ENCODE results near the gene MPRIP. TPM values are rescaled to one million over a fixed set of nuclear protein-coding genes. Genes with fewer than 3 reads are reported as not detected.

Gene MPRIP
- total and polyA plus RNA-seq, 2 experiments from 2014 or later, result 91.7 to 202 TPM

DNA sequence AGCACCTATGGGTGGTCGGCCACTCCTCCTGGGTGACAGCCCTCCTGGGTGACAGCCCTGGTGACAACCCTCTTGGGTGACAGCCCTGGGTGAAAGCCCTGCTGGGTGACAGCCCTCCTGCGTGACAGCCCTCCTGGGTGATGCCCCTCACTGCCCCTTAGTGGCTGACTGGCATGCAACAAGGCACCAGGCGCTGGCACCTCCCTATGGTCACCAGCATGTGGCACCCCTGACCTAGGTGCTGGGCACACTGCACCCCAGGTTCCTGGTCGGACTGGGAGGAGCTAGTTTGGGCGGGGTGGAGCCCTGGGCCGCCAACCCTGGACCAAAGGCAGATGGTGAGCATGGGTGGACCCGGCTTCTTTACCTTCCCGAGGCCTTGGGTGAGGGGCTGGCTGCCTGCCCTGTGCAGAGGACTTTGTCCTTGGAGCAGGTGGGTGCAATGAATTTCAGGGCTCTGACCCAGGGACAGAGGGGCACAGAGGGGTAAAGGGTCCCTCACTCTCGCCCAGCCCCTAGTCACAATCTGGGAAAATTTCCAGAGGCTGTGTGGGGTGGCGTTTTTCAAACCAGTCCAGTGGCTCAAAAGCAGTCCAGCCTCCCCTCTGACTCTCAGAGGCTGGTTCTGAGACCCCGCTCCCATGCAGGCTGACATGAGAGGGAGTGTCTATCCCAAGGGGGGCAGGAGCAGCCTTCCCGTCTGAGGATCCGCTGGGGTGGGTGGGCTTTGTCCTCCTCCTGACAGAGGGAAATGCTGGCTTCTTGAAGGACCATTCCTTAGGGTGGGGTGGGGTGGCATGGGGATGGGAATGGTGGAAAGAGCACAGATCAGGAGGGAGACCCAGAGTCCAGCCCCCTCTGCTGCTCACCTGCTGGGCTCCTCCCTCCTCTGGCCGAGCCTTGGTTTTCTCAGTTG is 44.5 kb upstream of the MPRIP start:
- H3K4me3 ChIP-seq, result no peak overlapping the region
- H2AFZ ChIP-seq, result no peak overlapping the region
- DNase-seq (ENCODE audit: low spot score), result no peak
- H4K20me1 ChIP-seq (ENCODE audit: insufficient read depth, poor library complexity, severe bottlenecking), result no peaks in the 10 kb centered on the region
- no peaks in the 10 kb centered on the region for H3K79me2 ChIP-seq
- TF ChIP-seq EZH2phosphoT487 (IDR thresholded peaks at IDR 0.05; ENCODE audit: low read depth, severe bottlenecking, unreplicated experiment), result no peak
- TF ChIP-seq, protein P1, sequence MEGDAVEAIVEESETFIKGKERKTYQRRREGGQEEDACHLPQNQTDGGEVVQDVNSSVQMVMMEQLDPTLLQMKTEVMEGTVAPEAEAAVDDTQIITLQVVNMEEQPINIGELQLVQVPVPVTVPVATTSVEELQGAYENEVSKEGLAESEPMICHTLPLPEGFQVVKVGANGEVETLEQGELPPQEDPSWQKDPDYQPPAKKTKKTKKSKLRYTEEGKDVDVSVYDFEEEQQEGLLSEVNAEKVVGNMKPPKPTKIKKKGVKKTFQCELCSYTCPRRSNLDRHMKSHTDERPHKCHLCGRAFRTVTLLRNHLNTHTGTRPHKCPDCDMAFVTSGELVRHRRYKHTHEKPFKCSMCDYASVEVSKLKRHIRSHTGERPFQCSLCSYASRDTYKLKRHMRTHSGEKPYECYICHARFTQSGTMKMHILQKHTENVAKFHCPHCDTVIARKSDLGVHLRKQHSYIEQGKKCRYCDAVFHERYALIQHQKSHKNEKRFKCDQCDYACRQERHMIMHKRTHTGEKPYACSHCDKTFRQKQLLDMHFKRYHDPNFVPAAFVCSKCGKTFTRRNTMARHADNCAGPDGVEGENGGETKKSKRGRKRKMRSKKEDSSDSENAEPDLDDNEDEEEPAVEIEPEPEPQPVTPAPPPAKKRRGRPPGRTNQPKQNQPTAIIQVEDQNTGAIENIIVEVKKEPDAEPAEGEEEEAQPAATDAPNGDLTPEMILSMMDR (IDR thresholded peaks at IDR 0.05; ENCODE audit: poor library complexity), result no peak
- TF ChIP-seq EZH2 (IDR thresholded peaks at IDR 0.05; ENCODE audit: borderline replicate concordance), result no peak
- H3K9me3 ChIP-seq (ENCODE audit: low read depth), result no peaks in the 10 kb centered on the region
- WGBS (ENCODE audit: low lambda C conversion rate, missing lambda C conversion rate), result 90% methylated on average over 14 of the region's 14 CpGs
- H3K27me3 ChIP-seq, result no peaks in the 10 kb centered on the region
- H3K36me3 ChIP-seq (replicated peaks; ENCODE audit: insufficient read depth, low read depth), result no peaks in the 10 kb centered on the region
- no peak overlapping the region for H3K27ac ChIP-seq
- no peak overlapping the region for H3K4me2 ChIP-seq
- H3K4me1 ChIP-seq (ENCODE audit: insufficient read depth), result no peaks in the 10 kb centered on the region
- no peaks in the 10 kb centered on the region for H3K9me2 ChIP-seq (replicated peaks; ENCODE audit: insufficient read depth)

DNA sequence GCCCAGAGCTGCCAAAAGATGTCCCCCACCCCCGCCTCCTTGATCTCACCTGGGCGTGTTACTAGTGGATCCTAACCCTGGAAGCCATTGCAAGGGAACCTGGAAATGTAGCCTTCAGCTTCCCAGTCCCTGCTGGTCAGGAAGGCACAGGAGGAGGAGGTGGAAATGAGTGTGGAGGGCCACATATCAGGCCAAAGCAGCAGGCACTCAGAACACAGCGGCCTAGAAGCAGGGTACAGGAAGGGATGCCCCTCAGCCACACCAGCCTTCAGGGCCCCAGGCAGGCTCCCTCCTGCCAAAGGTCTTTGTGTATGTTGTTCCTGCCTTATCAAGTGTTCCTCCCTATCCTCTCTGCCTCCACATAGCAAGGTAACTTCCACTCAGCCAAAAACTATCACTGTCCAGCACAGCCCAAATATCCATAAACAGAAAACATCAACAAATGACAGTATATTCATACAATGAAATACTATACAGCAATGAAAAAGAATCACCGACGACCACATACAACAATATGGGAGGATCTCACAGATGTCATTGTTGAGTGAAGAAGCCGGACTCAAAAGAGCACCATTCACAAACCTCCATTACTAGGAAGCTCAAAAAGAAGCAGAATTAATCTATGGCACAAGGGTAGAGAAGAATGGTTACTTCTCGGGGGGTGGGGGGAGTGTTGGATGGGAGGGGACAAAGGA is 42.2 kb upstream of the MPRIP start:
- Histone ChIP-seq H3K4me2 (no peak overlapping the region), H3K36me3 (replicated peaks; ENCODE audit: insufficient read depth, low read depth) (no peaks in the 10 kb centered on the region), H3K4me3 (no peak overlapping the region), H3K9me3 (ENCODE audit: low read depth) (no peaks in the 10 kb centered on the region), H3K27me3 (no peaks in the 10 kb centered on the region), H4K20me1 (ENCODE audit: insufficient read depth, poor library complexity, severe bottlenecking) (no peaks in the 10 kb centered on the region), H3K27ac (no peak overlapping the region), H3K4me1 (ENCODE audit: insufficient read depth) (no peaks in the 10 kb centered on the region), H3K79me2 (no peaks in the 10 kb centered on the region), H2AFZ (no peak overlapping the region), H3K9me2 (replicated peaks; ENCODE audit: insufficient read depth) (no peaks in the 10 kb centered on the region)
- no peak for DNase-seq (ENCODE audit: low spot score)
- no peak for TF ChIP-seq EZH2phosphoT487 (IDR thresholded peaks at IDR 0.05; ENCODE audit: low read depth, severe bottlenecking, unreplicated experiment)
- no peak for TF ChIP-seq EZH2 (IDR thresholded peaks at IDR 0.05; ENCODE audit: borderline replicate concordance)
- TF ChIP-seq, protein P1 (IDR thresholded peaks at IDR 0.05; ENCODE audit: poor library complexity), result no peak
- WGBS (ENCODE audit: low lambda C conversion rate, missing lambda C conversion rate), result 90% methylated on average over 7 of the region's 7 CpGs

DNA sequence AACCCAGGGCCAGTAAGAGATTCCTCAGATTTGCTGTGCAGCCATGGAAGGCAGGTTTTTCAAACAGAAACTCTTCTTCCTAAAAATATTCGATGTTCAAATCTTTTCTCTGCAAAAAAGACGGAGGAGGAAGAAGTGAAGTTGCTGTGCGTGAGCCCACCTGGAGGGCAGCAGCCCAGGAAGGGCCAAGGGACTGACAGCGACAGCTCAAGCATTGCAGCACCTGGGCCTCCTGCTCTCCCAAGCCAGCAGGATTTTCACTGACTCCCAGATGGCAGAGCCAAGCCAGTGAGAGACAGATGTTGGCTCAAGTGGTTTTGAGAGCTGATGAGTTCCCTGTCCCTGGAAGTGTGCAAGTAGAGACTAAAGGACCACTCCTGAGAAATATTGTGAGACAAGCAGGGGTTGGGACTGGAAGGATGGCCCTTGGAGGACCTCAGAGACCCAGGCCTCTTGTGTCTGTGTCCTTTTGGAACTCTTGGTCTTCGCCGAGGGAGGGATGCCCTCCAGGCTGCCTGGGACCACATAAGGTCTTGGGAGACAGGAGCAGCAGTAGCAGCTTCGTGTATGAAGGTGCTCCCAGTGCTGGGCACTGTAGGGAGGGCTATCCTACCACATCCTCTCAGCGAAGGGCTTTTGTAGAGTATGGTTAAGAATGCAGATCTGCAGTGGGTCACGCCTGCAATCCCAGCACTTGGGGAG is 41.0 kb upstream of the MPRIP start:
- H3K36me3 ChIP-seq (replicated peaks; ENCODE audit: insufficient read depth, low read depth), result no peaks in the 10 kb centered on the region
- H3K27ac ChIP-seq, result no peak overlapping the region
- H3K9me3 ChIP-seq (ENCODE audit: low read depth), result no peaks in the 10 kb centered on the region
- H4K20me1 ChIP-seq (ENCODE audit: insufficient read depth, poor library complexity, severe bottlenecking), result no peaks in the 10 kb centered on the region
- H3K4me3 ChIP-seq, result no peak overlapping the region
- WGBS (ENCODE audit: low lambda C conversion rate, missing lambda C conversion rate), result 78% methylated on average over 9 of the region's 9 CpGs
- H3K4me1 ChIP-seq (ENCODE audit: insufficient read depth), result no peaks in the 10 kb centered on the region
- no peak overlapping the region for H2AFZ ChIP-seq
- TF ChIP-seq, protein P1 (IDR thresholded peaks at IDR 0.05; ENCODE audit: poor library complexity), result no peak
- no peak overlapping the region for H3K4me2 ChIP-seq
- H3K79me2 ChIP-seq, result no peaks in the 10 kb centered on the region
- no peak for DNase-seq (ENCODE audit: low spot score)
- H3K9me2 ChIP-seq (replicated peaks; ENCODE audit: insufficient read depth), result no peaks in the 10 kb centered on the region
- no peaks in the 10 kb centered on the region for H3K27me3 ChIP-seq
